ENCODE results near the gene IL1B.
"Not testable (repeated sequence)": the region's sequence is repeated elsewhere in the genome, so short reads cannot be mapped to it uniquely, and the experiment has no call there.

The IL1B gene

GRCh38 chr2:112833976-112834375 is 2.6 kb downstream of the IL1B start:
- no peak for DNase-seq (ENCODE audit: low read depth)
- TF ChIP-seq CTCF (IDR thresholded peaks at IDR 0.05; ENCODE audit: low read depth, low read length, missing control alignments): no peak
- H3K4me3 ChIP-seq (ENCODE audit: low read depth, low read length): no peak overlapping the region

GRCh38 chr2:112833639-112833931 is 3.0 kb downstream of the IL1B start:
- not testable (repeated sequence) for DNase-seq (ENCODE audit: low read depth); H3K4me3 ChIP-seq (ENCODE audit: low read depth, low read length)

GRCh38 chr2:112832841-112833638 is 3.5 kb downstream of the IL1B start:
- DNase-seq (ENCODE audit: low read depth): no peak
- no peak overlapping the region for H3K4me3 ChIP-seq (ENCODE audit: low read depth, low read length)
- TF ChIP-seq CTCF (IDR thresholded peaks at IDR 0.05; ENCODE audit: low read depth, low read length, missing control alignments): no peak

- no peak for TF ChIP-seq CTCF (IDR thresholded peaks at IDR 0.05; ENCODE audit: low read depth, low read length, missing control alignments)
- H3K4me3 ChIP-seq (ENCODE audit: low read depth, low read length): no peak overlapping the region
- no peak for DNase-seq (ENCODE audit: low read depth)
These were observed 4.4 kb downstream of the IL1B start for GRCh38 chr2:112831946-112832840.

- TF ChIP-seq CTCF (IDR thresholded peaks at IDR 0.05; ENCODE audit: low read depth, low read length, missing control alignments): no peak
- H3K4me3 ChIP-seq (ENCODE audit: low read depth, low read length): no peak overlapping the region
- DNase-seq (ENCODE audit: low read depth): no peak
These were observed 5.1 kb downstream of the IL1B start for GRCh38 chr2:112831513-112831845.

- DNase-seq (ENCODE audit: low read depth): no peak
- no peak overlapping the region for H3K4me3 ChIP-seq (ENCODE audit: low read depth, low read length)
- no peak for TF ChIP-seq CTCF (IDR thresholded peaks at IDR 0.05; ENCODE audit: low read depth, low read length, missing control alignments)
These were observed 5.7 kb downstream of the IL1B start for GRCh38 chr2:112830682-112831512.

Data from GM12864 (cell line).